Tibial artery (tissue), 4 donors: ENCODE measurements around the gene LYPLAL1.

ENCODE experiments used
- DNase-seq, 2 donors: peaks; one replicate each; pipeline ENCODE4 v3.0.0-alpha.2; 2019
- H3K27ac ChIP-seq, 2 donors: fragments of 200-600 bp; sonication (generic) in 1 of 2; 1 replicate in 1 of 2; 2 replicates in 1 of 2; pipeline ENCODE4 v1.5.1; 2018 to 2019; ENCODE audit warnings: mild to moderate bottlenecking in 1 of 2
- H3K27me3 ChIP-seq, 2 donors: fragments of 200-600 bp; sonication (generic) in 1 of 2; one replicate each; pipeline versions ENCODE4 v1.5.1 to v1.6.0; 2016 to 2019
- H3K36me3 ChIP-seq, 3 donors: fragments of 200-600 bp; sonication (generic) in 2 of 3; one replicate each; pipeline ENCODE4 v1.5.1; 2016 to 2019; ENCODE audit warnings: mild to moderate bottlenecking in 2 of 3
- H3K4me1 ChIP-seq, 4 donors: fragments of 200-600 bp; sonication (generic) in 2 of 4; 1 replicate in 3 of 4; 2 replicates in 1 of 4; pipeline ENCODE4 v1.5.1; 2016 to 2019
- H3K4me3 ChIP-seq, 2 donors: fragments of 200-600 bp; sonication (generic) in 1 of 2; 1 replicate in 1 of 2; 2 replicates in 1 of 2; pipeline ENCODE4 v1.5.1; 2018 to 2019; ENCODE audit warnings: mild to moderate bottlenecking in 2 of 2
- H3K9me3 ChIP-seq, 3 donors: fragments of 200-600 bp; sonication (generic) in 1 of 3; one replicate each; pipeline ENCODE4 v1.5.1; 2016 to 2019
- intact Hi-C: fragments of 100-400 bp; cut with DNase I; formaldehyde crosslinking; loops from one replicate; pipeline ENCODE4 v1.15.0; 2023; ENCODE audit warnings: low total_unique reads
- TF ChIP-seq, protein P1 (sequence below), 2 experiments: fragments of 200-600 bp in 1 of 2; fragments of 450-650 bp in 1 of 2; IDR thresholded peaks; one replicate each; pipeline ENCODE4 v1.5.1; 2017 to 2019; ENCODE audit warnings: antibody characterized with exemption in 2 of 2, mild to moderate bottlenecking in 1 of 2, moderate library complexity in 1 of 2

LYPLAL1 gene

DNA sequence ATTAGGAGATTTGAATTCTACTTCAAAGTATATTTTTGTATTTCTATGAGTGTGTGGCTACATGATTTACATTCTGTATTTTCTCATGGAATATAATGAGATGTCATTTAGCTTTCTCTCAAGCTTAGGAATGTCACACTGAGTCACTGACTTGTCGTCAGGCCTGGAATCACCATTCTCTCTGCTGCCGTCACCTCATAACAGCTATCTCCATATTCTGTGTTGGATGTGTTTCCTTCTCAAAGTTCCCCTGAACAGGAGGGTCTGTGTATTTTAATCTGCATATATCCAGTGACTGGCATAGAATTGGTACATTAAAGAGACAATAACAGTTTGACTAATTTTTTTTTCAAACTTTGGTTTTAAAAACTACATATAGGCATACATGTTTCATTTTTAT lies 35.9 kb downstream of the LYPLAL1 start:
- DNase-seq, result no peak
- no peaks in the 10 kb centered on the region for H3K27me3 ChIP-seq
- intact Hi-C loops, result no loop called here
- H3K4me3 ChIP-seq, result no peak overlapping the region
- H3K27ac ChIP-seq, result no peak overlapping the region
- H3K9me3 ChIP-seq, result no peaks in the 10 kb centered on the region
- peaks cover 0 to 8% (median 0%) of the 10 kb centered on the region in 3 donors for H3K36me3 ChIP-seq
- no peaks in the 10 kb centered on the region for H3K4me1 ChIP-seq
- TF ChIP-seq, protein P1, sequence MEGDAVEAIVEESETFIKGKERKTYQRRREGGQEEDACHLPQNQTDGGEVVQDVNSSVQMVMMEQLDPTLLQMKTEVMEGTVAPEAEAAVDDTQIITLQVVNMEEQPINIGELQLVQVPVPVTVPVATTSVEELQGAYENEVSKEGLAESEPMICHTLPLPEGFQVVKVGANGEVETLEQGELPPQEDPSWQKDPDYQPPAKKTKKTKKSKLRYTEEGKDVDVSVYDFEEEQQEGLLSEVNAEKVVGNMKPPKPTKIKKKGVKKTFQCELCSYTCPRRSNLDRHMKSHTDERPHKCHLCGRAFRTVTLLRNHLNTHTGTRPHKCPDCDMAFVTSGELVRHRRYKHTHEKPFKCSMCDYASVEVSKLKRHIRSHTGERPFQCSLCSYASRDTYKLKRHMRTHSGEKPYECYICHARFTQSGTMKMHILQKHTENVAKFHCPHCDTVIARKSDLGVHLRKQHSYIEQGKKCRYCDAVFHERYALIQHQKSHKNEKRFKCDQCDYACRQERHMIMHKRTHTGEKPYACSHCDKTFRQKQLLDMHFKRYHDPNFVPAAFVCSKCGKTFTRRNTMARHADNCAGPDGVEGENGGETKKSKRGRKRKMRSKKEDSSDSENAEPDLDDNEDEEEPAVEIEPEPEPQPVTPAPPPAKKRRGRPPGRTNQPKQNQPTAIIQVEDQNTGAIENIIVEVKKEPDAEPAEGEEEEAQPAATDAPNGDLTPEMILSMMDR (IDR thresholded peaks at IDR 0.05), result no peak

DNA sequence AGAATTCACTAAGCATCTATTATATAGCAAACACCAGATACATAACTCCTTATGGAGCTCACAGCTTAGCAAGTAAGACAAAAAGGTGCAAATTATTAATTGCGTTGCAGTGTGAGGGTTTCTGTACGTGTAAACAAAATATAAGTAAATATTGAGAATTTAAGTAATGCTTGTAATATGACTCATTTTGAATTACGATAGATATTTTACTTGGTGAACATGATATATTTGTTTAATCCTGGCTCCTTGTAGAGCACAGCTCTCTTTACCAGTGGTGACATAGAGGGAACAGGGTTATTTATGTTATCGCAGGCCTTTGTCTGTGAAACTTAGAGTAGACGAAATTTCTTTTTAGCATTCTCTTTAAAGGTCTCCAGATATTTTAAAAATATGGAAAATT lies 36.4 kb downstream of the LYPLAL1 start:
- intact Hi-C loops, result no loop called here
- Histone ChIP-seq H3K27me3 (no peaks in the 10 kb centered on the region), H3K4me1 (no peaks in the 10 kb centered on the region), H3K9me3 (no peaks in the 10 kb centered on the region), H3K36me3 (peaks cover 0 to 8% (median 0%) of the 10 kb centered on the region in 3 donors), H3K4me3 (no peak overlapping the region), H3K27ac (no peak overlapping the region)
- TF ChIP-seq, protein P1 (IDR thresholded peaks at IDR 0.05), result no peak
- DNase-seq, result no peak

DNA sequence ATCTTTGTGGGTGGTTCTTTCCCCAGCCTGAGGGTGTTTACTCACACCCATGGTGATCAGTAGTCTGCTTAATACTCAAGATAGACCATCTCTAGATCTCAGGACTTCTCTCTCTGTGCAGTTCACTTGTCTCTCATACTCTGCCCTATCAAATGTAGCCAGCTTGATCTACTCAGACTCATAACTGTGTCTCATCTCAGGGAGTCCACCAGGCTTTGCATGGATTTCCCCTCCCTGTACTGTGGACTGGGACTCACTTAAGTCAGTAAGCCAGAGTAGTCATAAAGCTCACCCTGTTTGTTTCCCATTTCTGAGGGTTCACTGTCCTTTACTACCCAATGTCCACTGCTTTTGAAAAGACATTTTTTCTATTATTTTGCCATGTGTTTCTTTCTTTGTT lies 41.8 kb downstream of the LYPLAL1 start:
- Histone ChIP-seq H3K9me3 (no peaks in the 10 kb centered on the region), H3K4me3 (no peak overlapping the region), H3K36me3 (peaks cover 0 to 23% (median 20%) of the 10 kb centered on the region in 3 donors), H3K27me3 (no peaks in the 10 kb centered on the region), H3K27ac (no peak overlapping the region), H3K4me1 (peaks cover 0 to 2% (median 0%) of the 10 kb centered on the region in 4 donors)
- TF ChIP-seq, protein P1 (IDR thresholded peaks at IDR 0.05), result no peak
- intact Hi-C loops, result no loop called here
- no peak for DNase-seq

DNA sequence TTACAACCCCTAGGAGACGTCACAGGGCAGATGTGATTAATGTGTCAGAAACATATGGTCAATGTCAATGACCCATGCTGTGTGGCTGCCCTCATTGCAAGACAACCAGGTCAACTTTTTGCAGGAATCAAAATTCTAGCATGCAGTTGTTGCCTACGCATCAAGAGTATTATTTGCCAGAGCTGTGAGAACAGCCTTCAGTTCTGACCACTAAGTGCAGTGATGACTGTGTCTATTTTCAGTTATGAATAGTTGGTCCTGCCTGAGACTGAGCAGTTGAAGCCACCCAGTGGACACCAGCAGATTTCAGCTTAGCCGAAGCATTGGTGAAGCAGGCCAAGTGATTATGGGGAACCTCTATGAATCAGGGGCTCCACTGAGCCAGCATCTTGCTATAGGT lies 47.3 kb downstream of the LYPLAL1 start:
- intact Hi-C loops, result no loop called here
- peaks cover 0 to 33% (median 4%) of the 10 kb centered on the region in 4 donors for H3K4me1 ChIP-seq

DNA sequence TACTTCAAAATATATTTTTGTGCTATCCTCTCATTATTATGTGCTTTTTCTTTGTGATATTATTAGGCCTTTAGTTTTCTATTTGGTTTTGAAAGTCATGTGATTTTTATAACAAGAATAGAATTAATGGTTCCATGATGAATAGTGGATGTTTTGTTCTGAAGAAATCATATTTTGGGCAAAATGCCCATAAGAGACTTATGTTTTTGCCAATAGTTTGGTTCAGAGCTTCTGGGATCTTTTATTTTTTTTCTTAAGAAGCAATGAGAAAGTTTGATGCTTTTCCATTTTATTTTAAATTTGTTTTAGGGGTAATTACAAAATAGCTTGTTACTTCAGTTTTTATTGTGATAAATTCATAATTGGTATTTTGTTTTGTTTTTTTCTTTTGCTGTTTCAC lies 49.8 kb downstream of the LYPLAL1 start:
- Histone ChIP-seq H3K27me3 (no peaks in the 10 kb centered on the region), H3K4me1 (peaks cover 0 to 45% (median 7%) of the 10 kb centered on the region in 4 donors), H3K9me3 (no peaks in the 10 kb centered on the region), H3K36me3 (peaks cover 2 to 10% (median 7%) of the 10 kb centered on the region in 3 donors), H3K27ac (peak overlapping the region in 1 of 2 donors; percentile 17), H3K4me3 (no peak overlapping the region)
- DNase-seq, result no peak
- TF ChIP-seq, protein P1 (IDR thresholded peaks at IDR 0.05), result no peak
- intact Hi-C loops, result no loop called here

More for the DNA sequence above, 47.3 kb downstream of the LYPLAL1 start:
- H3K27me3 ChIP-seq, result no peaks in the 10 kb centered on the region
- no peak overlapping the region for H3K4me3 ChIP-seq
- peaks cover 0 to 20% (median 16%) of the 10 kb centered on the region in 3 donors for H3K36me3 ChIP-seq
- TF ChIP-seq, protein P1 (IDR thresholded peaks at IDR 0.05), result peak; percentile 13 to 16
- DNase-seq, result no peak
- no peak overlapping the region for H3K27ac ChIP-seq
- H3K9me3 ChIP-seq, result no peaks in the 10 kb centered on the region

DNA sequence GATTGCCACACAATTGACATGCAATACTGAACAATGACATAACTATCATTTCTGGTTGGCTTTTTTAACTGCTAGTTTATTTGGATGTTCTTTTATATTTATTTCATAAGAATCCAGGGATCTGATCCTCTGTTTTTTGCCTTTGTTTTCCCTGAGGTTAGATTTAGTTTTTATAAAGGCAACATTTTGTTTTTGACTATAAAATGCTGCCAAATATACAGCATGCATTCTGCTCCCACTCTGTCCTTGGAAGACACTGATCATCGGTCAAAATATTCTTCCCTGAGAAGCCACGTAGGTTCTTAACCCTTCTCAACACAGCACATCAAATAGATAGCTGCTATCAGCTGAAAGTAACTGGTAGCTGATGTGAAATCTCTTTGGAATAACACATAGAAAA lies 52.5 kb downstream of the LYPLAL1 start:
- Histone ChIP-seq H3K36me3 (peaks cover 7 to 9% (median 7%) of the 10 kb centered on the region in 3 donors), H3K4me3 (no peak overlapping the region), H3K27ac (no peak overlapping the region), H3K27me3 (no peaks in the 10 kb centered on the region), H3K9me3 (no peaks in the 10 kb centered on the region), H3K4me1 (peaks cover 0 to 36% (median 7%) of the 10 kb centered on the region in 4 donors)
- no peak for DNase-seq
- intact Hi-C loops, result no loop called here
- TF ChIP-seq, protein P1 (IDR thresholded peaks at IDR 0.05), result no peak
